HepG2 (cell line): Measurements from ENCODE around the gene F13B. TPM values are rescaled to one million over a fixed set of nuclear protein-coding genes. Genes with fewer than 3 reads are reported as not detected.

Experiments
- ATAC-seq: fragments of 200-7000 bp; cut with Tn5 transposase; 3 replicates; pipeline ENCODE4 v1.9.1; 2020; ENCODE audit warnings: mild to moderate bottlenecking, moderate library complexity
- BruUV-seq: library from RNA; stranded (reverse); fragments of 400-500 nt; replicated peaks from 2 replicates; lab custom pipeline; 2021; lab: Mats Ljungman, UMichigan
- CTCF ChIA-PET: fragments of 300-600 bp; formaldehyde crosslinking; extraction: SDS; loops from one replicate; lab custom pipeline; 2021; ENCODE audit warnings: low total read pairs, inconsistent platforms, low intra/inter-chr PET ratio; lab: Yijun Ruan, JAX
- POLR2A ChIA-PET: fragments of 350-600 bp; sonication (Branson Sonifier 250); formaldehyde crosslinking; loops from one replicate; lab custom pipeline; 2020; ENCODE audit warnings: antibody characterized with exemption, inconsistent platforms; lab: Yijun Ruan, JAX
- DNase-seq: peaks from one replicate; pipeline ENCODE4 v3.0.0-alpha.2; 2015; ENCODE audit warnings: low spot score
- FAIRE-seq: peaks from 3 replicates; lab custom pipeline; 2011; peaks lifted over from hg19 to GRCh38; lab: Jason Lieb, UNC
- H2AFZ ChIP-seq: one replicate; pipeline ENCODE4 v1.6.1; 2011; ENCODE audit warnings: low read length, inconsistent platforms
- H3K27ac ChIP-seq: fragments of 300-600 bp; 3 replicates; pipeline ENCODE4 v1.8.0; 2011; ENCODE audit warnings: mixed run types, mild to moderate bottlenecking, mixed read lengths, low read length, inconsistent platforms; ENCODE audit not compliant: insufficient read depth; ENCODE audit errors: extremely low read length
- H3K27me3 ChIP-seq, 2 experiments: fragments of 200-600 bp in 1 of 2; 2 replicates in 1 of 2; 3 replicates in 1 of 2; pipeline versions ENCODE4 v1.6.0 to v1.8.0; 2011; ENCODE audit warnings: low read length in 2 of 2, mild to moderate bottlenecking in 2 of 2, moderate library complexity in 2 of 2, inconsistent platforms in 1 of 2; ENCODE audit not compliant: insufficient read depth in 2 of 2, control insufficient read depth in 1 of 2
- H3K36me3 ChIP-seq, 2 experiments: fragments of 200-600 bp in 1 of 2; replicated peaks in 1 of 2; 2 replicates in 1 of 2; 3 replicates in 1 of 2; pipeline versions ENCODE4 v1.5.1 to v1.8.0; 2011; ENCODE audit warnings: low read length in 2 of 2, inconsistent platforms in 1 of 2; ENCODE audit not compliant: insufficient read depth in 2 of 2, control insufficient read depth in 1 of 2
- H3K4me1 ChIP-seq: 2 replicates; pipeline ENCODE4 v1.5.1; 2012; ENCODE audit warnings: low read length, inconsistent platforms; ENCODE audit not compliant: insufficient read depth
- H3K4me2 ChIP-seq: 2 replicates; pipeline ENCODE4 v1.6.0; 2011; ENCODE audit warnings: low read depth, low read length, inconsistent platforms
- H3K4me3 ChIP-seq, 3 experiments: fragments of 200-600 bp in 1 of 3; sonication (generic), shearing (Covaris generic) in 1 of 3; replicated peaks in 1 of 3; 2 replicates each; pipeline ENCODE4 v1.5.1; 2011 to 2016; ENCODE audit warnings: low read length in 3 of 3, inconsistent platforms in 2 of 3, low read depth in 2 of 3, mild to moderate bottlenecking in 2 of 3, control low read depth in 1 of 3, mixed read lengths in 1 of 3; ENCODE audit not compliant: insufficient read depth in 1 of 3
- H3K79me2 ChIP-seq: one replicate; pipeline ENCODE4 v1.6.1; 2011; ENCODE audit warnings: low read length, inconsistent platforms; ENCODE audit not compliant: insufficient read depth
- H3K9ac ChIP-seq: 2 replicates; pipeline ENCODE4 v1.6.0; 2011; ENCODE audit warnings: mild to moderate bottlenecking, low read depth, low read length, inconsistent platforms; ENCODE audit not compliant: insufficient read depth
- H3K9me3 ChIP-seq: 2 replicates; pipeline ENCODE4 v1.5.1; 2012; ENCODE audit warnings: mild to moderate bottlenecking, low read length
- H4K20me1 ChIP-seq: 2 replicates; pipeline ENCODE4 v1.6.0; 2011; ENCODE audit warnings: inconsistent platforms, mild to moderate bottlenecking, low read length, moderate library complexity; ENCODE audit not compliant: insufficient read depth
- CEBPZ ChIP-seq: IDR thresholded peaks from 2 replicates; pipeline ENCODE4 v1.6.1; 2012; ENCODE audit warnings: low read length, improper control_type of control experiment
- FOSL2 ChIP-seq: sonication (generic); formaldehyde crosslinking; IDR thresholded peaks from 2 replicates; pipeline ENCODE4 v1.4.0; 2020; ENCODE audit warnings: missing genetic modification reagents
- KMT2A ChIP-seq: sonication (generic); formaldehyde crosslinking; IDR thresholded peaks from 2 replicates; pipeline ENCODE4 v1.4.0; 2020; ENCODE audit warnings: missing genetic modification reagents
- PATZ1 ChIP-seq: sonication (generic); formaldehyde crosslinking; IDR thresholded peaks from 2 replicates; pipeline ENCODE4 v1.4.0; 2020; ENCODE audit warnings: missing genetic modification reagents
- SIN3A ChIP-seq: IDR thresholded peaks from 2 replicates; pipeline ENCODE4 v1.6.1; 2011; ENCODE audit warnings: low read depth, mild to moderate bottlenecking, control low read depth, low read length, borderline replicate concordance
- SNRNP70 ChIP-seq: fragments of 200-400 bp; formaldehyde crosslinking; IDR thresholded peaks from 2 replicates; pipeline ENCODE4 v1.6.1; 2017; ENCODE audit warnings: mild to moderate bottlenecking, low read depth, low read length, moderate library complexity
- ZNF138 ChIP-seq: sonication (generic); formaldehyde crosslinking; IDR thresholded peaks from 2 replicates; pipeline ENCODE4 v1.5.0; 2020; ENCODE audit warnings: mild to moderate bottlenecking, low read depth, missing genetic modification reagents
- ZNF230 ChIP-seq: sonication (generic); formaldehyde crosslinking; IDR thresholded peaks from 2 replicates; pipeline ENCODE4 v1.4.0; 2020; ENCODE audit warnings: mild to moderate bottlenecking, missing genetic modification reagents
- ZNF317 ChIP-seq: sonication (generic); formaldehyde crosslinking; IDR thresholded peaks from 2 replicates; pipeline ENCODE4 v1.5.0; 2020; ENCODE audit warnings: mild to moderate bottlenecking, missing genetic modification reagents
- ZNF564 ChIP-seq: sonication (generic); formaldehyde crosslinking; IDR thresholded peaks from 2 replicates; pipeline ENCODE4 v1.8.1; 2023; ENCODE audit warnings: mild to moderate bottlenecking, missing genetic modification reagents
- ZNF615 ChIP-seq: sonication (generic); formaldehyde crosslinking; IDR thresholded peaks from 2 replicates; pipeline ENCODE4 v1.5.0; 2020; ENCODE audit warnings: mild to moderate bottlenecking, missing genetic modification reagents, borderline replicate concordance
- ZNF776 ChIP-seq: sonication (generic); formaldehyde crosslinking; IDR thresholded peaks from 2 replicates; pipeline ENCODE4 v1.4.0; 2020; ENCODE audit warnings: mild to moderate bottlenecking, missing genetic modification reagents
- ZNF790 ChIP-seq: sonication (generic); formaldehyde crosslinking; IDR thresholded peaks from 2 replicates; pipeline ENCODE4 v1.8.0; 2022; ENCODE audit warnings: missing genetic modification reagents, mild to moderate bottlenecking, borderline replicate concordance
- WGBS: methylation state at CpG from one replicate; pipeline ENCODE4 v1.1.6; 2017; ENCODE audit warnings: low lambda C conversion rate; 5-methylcytosine and 5-hydroxymethylcytosine counted together
- in situ Hi-C: cut with HindIII; loops from 2 replicates; pipeline ENCODE4 v1.10.0; 2017; ENCODE audit warnings: low pct_unique_long_range_greater_than_20kb; ENCODE audit not compliant: extremely low pct_ligation_motif_present
- intact Hi-C: fragments of 100-400 bp; cut with micrococcal nuclease; formaldehyde crosslinking; loops from one replicate; pipeline ENCODE4 v1.10.0; 2022; ENCODE audit not compliant: unreplicated experiment
- polyA plus RNA-seq, 8 experiments: library from polyadenylated mRNA; depleted of rRNA in 3 of 8; stranded (reverse) in 7 of 8; unstranded in 1 of 8; fragments of >200 nt; fragmentation: Illumina TruSeq in 4 of 8; extraction: Trizol in 4 of 8; gene quantifications; 2 replicates each; pipeline versions ENCODE4 v1.2.1 to v1.2.3, GENCODE V29; 2011 to 2016; ENCODE audit warnings: low read depth in 4 of 8, missing spikeins in 1 of 8, mixed read lengths in 1 of 8; ENCODE audit not compliant: insufficient read depth in 1 of 8
- total RNA-seq, 5 experiments: library from RNA; depleted of rRNA; stranded (reverse); fragments of >200 nt; fragmentation: Illumina TruSeq; extraction: Trizol; gene quantifications; 2 replicates each; pipeline ENCODE4 v1.2.3, GENCODE V29; 2016; ENCODE audit warnings: low read depth in 1 of 5
- TF ChIP-seq, protein P1 (sequence below): sonication (generic); formaldehyde crosslinking; IDR thresholded peaks from 2 replicates; pipeline ENCODE4 v1.4.0; 2020; ENCODE audit warnings: missing genetic modification reagents

Gene F13B
- total and polyA plus RNA-seq, 2 of the 13 experiments (the other 11 are each of a cell fraction or from before 2014, with no cell fraction given), result 0.41 to 2.7 TPM

- 94% methylated on average over 2 of the region's 2 CpGs for WGBS
- Histone ChIP-seq H3K27ac (no peak overlapping the region), H3K36me3 (peaks cover 4 to 30% of the 10 kb centered on the region in 2 experiments; a peak in 4 of 5 replicates), H3K27me3 (no peaks in the 10 kb centered on the region), H3K9ac (no peak overlapping the region), H3K9me3 (no peaks in the 10 kb centered on the region), H3K4me1 (no peaks in the 10 kb centered on the region), H3K79me2 (no peaks in the 10 kb centered on the region), H3K4me2 (no peak overlapping the region), H2AFZ (no peak overlapping the region), H4K20me1 (no peaks in the 10 kb centered on the region), H3K4me3 (no peak overlapping the region)
- POLR2A ChIA-PET, result no interaction called here
- DNase-seq, result no peak
- intact Hi-C loops (no loop called here), in situ Hi-C loops (no loop called here)
- TF ChIP-seq, protein P1, sequence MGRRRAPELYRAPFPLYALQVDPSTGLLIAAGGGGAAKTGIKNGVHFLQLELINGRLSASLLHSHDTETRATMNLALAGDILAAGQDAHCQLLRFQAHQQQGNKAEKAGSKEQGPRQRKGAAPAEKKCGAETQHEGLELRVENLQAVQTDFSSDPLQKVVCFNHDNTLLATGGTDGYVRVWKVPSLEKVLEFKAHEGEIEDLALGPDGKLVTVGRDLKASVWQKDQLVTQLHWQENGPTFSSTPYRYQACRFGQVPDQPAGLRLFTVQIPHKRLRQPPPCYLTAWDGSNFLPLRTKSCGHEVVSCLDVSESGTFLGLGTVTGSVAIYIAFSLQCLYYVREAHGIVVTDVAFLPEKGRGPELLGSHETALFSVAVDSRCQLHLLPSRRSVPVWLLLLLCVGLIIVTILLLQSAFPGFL (CRISPR knock-in tag), result no peak
- TF ChIP-seq SIN3A (no peak), ZNF615 (no peak), ZNF230 (no peak), ZNF564 (CRISPR knock-in tag) (no peak), ZNF790 (CRISPR knock-in tag) (no peak), ZNF317 (CRISPR knock-in tag) (no peak), FOSL2 (no peak), KMT2A (no peak)
- FAIRE-seq, result no peak
- ATAC-seq, result no peak
- no TSS peak for BruUV-seq
- CTCF ChIA-PET, result no interaction called here
Observed at GRCh38 chr1:197116156-197116555, 49.1 kb upstream of the F13B start.

DNA sequence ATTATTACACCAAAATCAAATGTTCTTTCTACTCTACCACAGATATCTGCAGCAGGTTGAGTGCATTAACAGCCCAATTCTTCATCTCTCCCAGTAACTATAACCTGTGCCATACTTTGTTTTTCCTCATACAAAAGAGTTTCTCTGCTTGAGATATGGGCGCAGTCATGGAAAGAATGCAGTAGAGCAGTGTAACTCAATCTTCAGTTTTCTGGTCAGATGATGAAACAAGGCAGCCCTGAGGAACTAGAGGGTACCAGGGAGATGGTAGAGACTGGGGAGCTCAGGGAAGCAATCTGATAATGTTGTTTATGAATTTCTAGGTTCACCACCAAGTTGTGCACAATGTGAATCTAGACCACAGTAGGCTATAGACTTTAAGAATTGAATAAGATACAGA lies 39.8 kb upstream of the F13B start:
- Histone ChIP-seq H3K9me3 (no peaks in the 10 kb centered on the region), H3K4me1 (no peaks in the 10 kb centered on the region), H3K79me2 (no peaks in the 10 kb centered on the region), H3K27me3 (no peaks in the 10 kb centered on the region), H3K4me2 (no peak overlapping the region), H3K9ac (no peak overlapping the region), H4K20me1 (no peaks in the 10 kb centered on the region), H2AFZ (no peak overlapping the region), H3K27ac (no peak overlapping the region), H3K36me3 (peaks cover 0 to 2% of the 10 kb centered on the region in 2 experiments; a peak in 4 of 5 replicates), H3K4me3 (no peak overlapping the region)
- in situ Hi-C loops (no loop called here), intact Hi-C loops (no loop called here)
- FAIRE-seq (no peak), DNase-seq (no peak), ATAC-seq (no peak)
- CTCF ChIA-PET, result no interaction called here
- no TSS peak for BruUV-seq
- POLR2A ChIA-PET, result no interaction called here
- WGBS, result 100% methylated on average over 1 of the region's 1 CpG
- TF ChIP-seq ZNF138 (CRISPR knock-in tag), result no peak
- no peak for TF ChIP-seq SNRNP70
- TF ChIP-seq PATZ1 (CRISPR knock-in tag), result no peak
- TF ChIP-seq ZNF776, result no peak
- no peak for TF ChIP-seq CEBPZ
